K562 (cell line): ENCODE results near the gene TSGA10IP. TPM values are rescaled to one million over a fixed set of nuclear protein-coding genes. Genes with fewer than 3 reads are reported as not detected.

Experiments
- CAMTA2 ChIP-seq: fragments of 250-450 bp; sonication (Bioruptor Pico); conservative IDR thresholded peaks from 2 replicates; pipeline ENCODE4 v1.5.1; 2022
- CBX5 ChIP-seq: IDR thresholded peaks from 2 replicates; pipeline ENCODE4 v1.6.1; 2014; ENCODE audit warnings: low read depth, borderline replicate concordance
- ERF ChIP-seq: fragments of 450-650 bp; formaldehyde crosslinking; IDR thresholded peaks from 2 replicates; pipeline ENCODE4 v1.4.0; 2020; ENCODE audit warnings: mild to moderate bottlenecking, mixed read lengths
- MYNN ChIP-seq, 2 experiments: sonication (generic); formaldehyde crosslinking in 1 of 2; IDR thresholded peaks; 2 replicates each; pipeline versions ENCODE4 v1.5.0 to v1.6.1; 2016 to 2020; ENCODE audit warnings: antibody characterized with exemption in 1 of 2, missing genetic modification reagents in 1 of 2
- NR2F6 ChIP-seq: fragments of 450-650 bp; formaldehyde crosslinking; IDR thresholded peaks from 2 replicates; pipeline ENCODE4 v1.4.0; 2020; ENCODE audit warnings: mild to moderate bottlenecking
- RAD21 ChIP-seq, 2 experiments: fragments of 250-450 bp in 1 of 2; fragments of 450-650 bp in 1 of 2; sonication (Bioruptor Pico) in 1 of 2; formaldehyde crosslinking in 1 of 2; IDR thresholded peaks in 1 of 2; conservative IDR thresholded peaks in 1 of 2; 2 replicates each; pipeline versions ENCODE4 v1.4.0 to v1.8.0; 2020 to 2022; ENCODE audit warnings: mild to moderate bottlenecking in 2 of 2, moderate library complexity in 1 of 2
- RBM39 ChIP-seq: fragments of 200-400 bp; formaldehyde crosslinking; optimal IDR thresholded peaks from 2 replicates; pipeline ENCODE3; 2018; ENCODE audit warnings: low read depth, low read length
- SMC3 ChIP-seq: conservative IDR thresholded peaks from 2 replicates; pipeline ENCODE4 v1.6.1; 2011; ENCODE audit warnings: low read depth, low read length, improper control_type of control experiment; ENCODE audit not compliant: insufficient read depth
- SP2 ChIP-seq: IDR thresholded peaks from 2 replicates; pipeline ENCODE4 v1.6.1; 2011; ENCODE audit warnings: mild to moderate bottlenecking, low read depth, low read length, moderate library complexity; ENCODE audit not compliant: poor library complexity, severe bottlenecking; ENCODE audit errors: extremely low read depth
- SRSF1 ChIP-seq: fragments of 200-400 bp; formaldehyde crosslinking; IDR thresholded peaks from 2 replicates; pipeline ENCODE4 v1.6.1; 2017; ENCODE audit warnings: mild to moderate bottlenecking, low read depth, low read length, moderate library complexity
- SRSF9 ChIP-seq: fragments of 200-400 bp; formaldehyde crosslinking; IDR thresholded peaks from 2 replicates; pipeline ENCODE4 v1.6.1; 2017; ENCODE audit warnings: low read depth, low read length, borderline replicate concordance
- ZBTB7A ChIP-seq: IDR thresholded peaks from 2 replicates; pipeline ENCODE4 v1.6.1; 2011; ENCODE audit warnings: low read depth, mild to moderate bottlenecking, low read length, moderate library complexity, borderline replicate concordance; ENCODE audit not compliant: control insufficient read depth
- ZFP30 ChIP-seq: fragments of 250-450 bp; sonication (Bioruptor Pico); IDR thresholded peaks from 2 replicates; pipeline ENCODE4 v1.8.0; 2022; ENCODE audit warnings: moderate library complexity, mild to moderate bottlenecking, inconsistent platforms, borderline replicate concordance
- ZNF175 ChIP-seq: fragments of 200-800 bp; sonication (Bioruptor generic); IDR thresholded peaks from 2 replicates; pipeline ENCODE4 v1.6.1; 2016; ENCODE audit warnings: low read depth, mild to moderate bottlenecking, missing genetic modification characterization, missing compliant biosample characterization
- polyA plus RNA-seq, 8 experiments: library from polyadenylated mRNA; depleted of rRNA in 4 of 8; stranded (reverse) in 5 of 8; unstranded in 3 of 8; fragments of >200 nt; fragmentation: Nextera tagmentation in 2 of 8; fragmentation: Illumina TruSeq in 1 of 8; extraction: Ambion mirVana in 2 of 8; extraction: Trizol in 1 of 8; gene quantifications; 2 replicates each; pipeline versions ENCODE4 v1.2.1 to v1.2.3, GENCODE V29; 2011 to 2014; ENCODE audit warnings: inconsistent platforms in 1 of 8, missing spikeins in 1 of 8
- total RNA-seq, 7 experiments: library from RNA; depleted of rRNA in 6 of 7; stranded (reverse); fragments of >200 nt in 6 of 7; fragmentation: Illumina TruSeq in 2 of 7; extraction: Trizol in 2 of 7; gene quantifications; 2 replicates each; pipeline versions ENCODE4 v1.2.1 to v1.2.3, GENCODE V29; 2011 to 2021; ENCODE audit warnings: low replicate concordance in 1 of 7
- TF ChIP-seq, protein P1 (sequence below): fragments of 450-650 bp; formaldehyde crosslinking; IDR thresholded peaks from 2 replicates; pipeline ENCODE4 v1.4.0; 2020; ENCODE audit warnings: mild to moderate bottlenecking
- TF ChIP-seq, protein P2 (sequence below): fragments of 150-350 bp; IDR thresholded peaks from 2 replicates; pipeline ENCODE4 v1.6.1; 2014; ENCODE audit warnings: low read depth, mild to moderate bottlenecking, low read length, borderline replicate concordance
- TF ChIP-seq, protein P3 (sequence below): fragments of 200-800 bp; sonication (Bioruptor generic); IDR thresholded peaks from 2 replicates; pipeline ENCODE4 v1.6.1; 2017; ENCODE audit warnings: missing genetic modification characterization, missing compliant biosample characterization
- TF ChIP-seq, protein P4 (sequence below): fragments of 250-450 bp; sonication (Bioruptor Pico); IDR thresholded peaks from 2 replicates; pipeline ENCODE4 v1.4.0; 2020; ENCODE audit warnings: mild to moderate bottlenecking, moderate library complexity

Gene TSGA10IP
- total and polyA plus RNA-seq, 9 of the 15 experiments (the other 6 are each of a cell fraction or from before 2014, with no cell fraction given) = not detected

DNA sequence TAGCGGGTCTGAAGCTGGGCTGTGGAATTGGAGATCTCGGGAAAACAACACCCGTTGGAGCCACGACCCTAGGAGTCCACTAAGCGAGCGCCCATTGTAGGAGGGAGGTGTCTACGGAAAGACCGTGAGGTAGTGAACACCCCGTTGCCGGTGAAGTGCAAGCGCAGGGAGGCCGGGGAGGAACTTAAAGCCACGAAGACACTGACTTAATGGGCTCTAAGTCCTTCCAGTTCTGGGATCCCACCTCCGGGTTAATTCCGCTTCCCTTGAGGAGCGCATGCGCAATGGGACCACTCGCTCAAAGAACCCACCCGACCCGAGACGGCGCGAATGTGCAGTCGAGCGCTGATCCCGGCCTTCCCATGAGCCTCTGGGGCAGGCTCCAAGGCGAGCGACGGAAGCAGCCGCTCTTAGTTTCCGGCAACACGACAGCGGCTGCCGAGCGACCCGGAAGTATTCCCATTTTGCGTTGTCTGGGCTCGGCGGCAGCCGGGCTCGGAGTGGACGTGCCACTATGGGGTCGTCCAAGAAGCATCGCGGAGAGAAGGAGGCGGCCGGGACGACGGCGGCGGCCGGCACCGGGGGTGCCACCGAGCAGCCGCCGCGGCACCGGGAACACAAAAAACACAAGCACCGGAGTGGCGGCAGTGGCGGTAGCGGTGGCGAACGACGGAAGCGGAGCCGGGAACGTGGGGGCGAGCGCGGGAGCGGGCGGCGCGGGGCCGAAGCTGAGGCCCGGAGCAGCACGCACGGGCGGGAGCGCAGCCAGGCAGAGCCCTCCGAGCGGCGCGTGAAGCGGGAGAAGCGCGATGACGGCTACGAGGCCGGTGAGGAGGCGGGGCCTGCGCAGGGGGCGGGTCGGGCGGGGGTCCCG lies 16.2 kb downstream of the TSGA10IP start, which contains the start of gene SART1 (continued):
- TF ChIP-seq MYNN (IDR thresholded peaks at IDR 0.05) (no peak), MYNN (CRISPR knock-in tag; IDR thresholded peaks at IDR 0.05) (no peak), SMC3 (no peak), ERF (CRISPR knock-in tag) (peak; percentile 47; the same call in 1 of the 2 replicates), CBX5 (no peak), SRSF1 (no peak), RAD21 (CRISPR knock-in tag; conservative IDR thresholded peaks at IDR 0.05 in 1 of 2, IDR thresholded peaks at IDR 0.05 in 1 of 2) (no peak; a peak in 2 of 4 replicates), SP2 (no peak), NR2F6 (CRISPR knock-in tag) (no peak), SRSF9 (no peak), ZFP30 (no peak), RBM39 (no peak), CAMTA2 (CRISPR knock-in tag) (0 out of 2 replicates have a peak, but pooled peaks have one; percentile 17), ZBTB7A (peak; percentile 57; the same call in 1 of the 2 replicates), ZNF175 (CRISPR knock-in tag) (0 out of 2 replicates have a peak, but pooled peaks have one; percentile 35)
- TF ChIP-seq, protein P1, sequence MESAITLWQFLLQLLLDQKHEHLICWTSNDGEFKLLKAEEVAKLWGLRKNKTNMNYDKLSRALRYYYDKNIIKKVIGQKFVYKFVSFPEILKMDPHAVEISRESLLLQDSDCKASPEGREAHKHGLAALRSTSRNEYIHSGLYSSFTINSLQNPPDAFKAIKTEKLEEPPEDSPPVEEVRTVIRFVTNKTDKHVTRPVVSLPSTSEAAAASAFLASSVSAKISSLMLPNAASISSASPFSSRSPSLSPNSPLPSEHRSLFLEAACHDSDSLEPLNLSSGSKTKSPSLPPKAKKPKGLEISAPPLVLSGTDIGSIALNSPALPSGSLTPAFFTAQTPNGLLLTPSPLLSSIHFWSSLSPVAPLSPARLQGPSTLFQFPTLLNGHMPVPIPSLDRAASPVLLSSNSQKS (CRISPR knock-in tag) = no peak
- TF ChIP-seq, protein P2, sequence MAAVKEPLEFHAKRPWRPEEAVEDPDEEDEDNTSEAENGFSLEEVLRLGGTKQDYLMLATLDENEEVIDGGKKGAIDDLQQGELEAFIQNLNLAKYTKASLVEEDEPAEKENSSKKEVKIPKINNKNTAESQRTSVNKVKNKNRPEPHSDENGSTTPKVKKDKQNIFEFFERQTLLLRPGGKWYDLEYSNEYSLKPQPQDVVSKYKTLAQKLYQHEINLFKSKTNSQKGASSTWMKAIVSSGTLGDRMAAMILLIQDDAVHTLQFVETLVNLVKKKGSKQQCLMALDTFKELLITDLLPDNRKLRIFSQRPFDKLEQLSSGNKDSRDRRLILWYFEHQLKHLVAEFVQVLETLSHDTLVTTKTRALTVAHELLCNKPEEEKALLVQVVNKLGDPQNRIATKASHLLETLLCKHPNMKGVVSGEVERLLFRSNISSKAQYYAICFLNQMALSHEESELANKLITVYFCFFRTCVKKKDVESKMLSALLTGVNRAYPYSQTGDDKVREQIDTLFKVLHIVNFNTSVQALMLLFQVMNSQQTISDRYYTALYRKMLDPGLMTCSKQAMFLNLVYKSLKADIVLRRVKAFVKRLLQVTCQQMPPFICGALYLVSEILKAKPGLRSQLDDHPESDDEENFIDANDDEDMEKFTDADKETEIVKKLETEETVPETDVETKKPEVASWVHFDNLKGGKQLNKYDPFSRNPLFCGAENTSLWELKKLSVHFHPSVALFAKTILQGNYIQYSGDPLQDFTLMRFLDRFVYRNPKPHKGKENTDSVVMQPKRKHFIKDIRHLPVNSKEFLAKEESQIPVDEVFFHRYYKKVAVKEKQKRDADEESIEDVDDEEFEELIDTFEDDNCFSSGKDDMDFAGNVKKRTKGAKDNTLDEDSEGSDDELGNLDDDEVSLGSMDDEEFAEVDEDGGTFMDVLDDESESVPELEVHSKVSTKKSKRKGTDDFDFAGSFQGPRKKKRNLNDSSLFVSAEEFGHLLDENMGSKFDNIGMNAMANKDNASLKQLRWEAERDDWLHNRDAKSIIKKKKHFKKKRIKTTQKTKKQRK = no peak
- TF ChIP-seq, protein P3, sequence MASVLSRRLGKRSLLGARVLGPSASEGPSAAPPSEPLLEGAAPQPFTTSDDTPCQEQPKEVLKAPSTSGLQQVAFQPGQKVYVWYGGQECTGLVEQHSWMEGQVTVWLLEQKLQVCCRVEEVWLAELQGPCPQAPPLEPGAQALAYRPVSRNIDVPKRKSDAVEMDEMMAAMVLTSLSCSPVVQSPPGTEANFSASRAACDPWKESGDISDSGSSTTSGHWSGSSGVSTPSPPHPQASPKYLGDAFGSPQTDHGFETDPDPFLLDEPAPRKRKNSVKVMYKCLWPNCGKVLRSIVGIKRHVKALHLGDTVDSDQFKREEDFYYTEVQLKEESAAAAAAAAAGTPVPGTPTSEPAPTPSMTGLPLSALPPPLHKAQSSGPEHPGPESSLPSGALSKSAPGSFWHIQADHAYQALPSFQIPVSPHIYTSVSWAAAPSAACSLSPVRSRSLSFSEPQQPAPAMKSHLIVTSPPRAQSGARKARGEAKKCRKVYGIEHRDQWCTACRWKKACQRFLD = peak; percentile 63; the same call in 1 of the 2 replicates
- TF ChIP-seq, protein P4, sequence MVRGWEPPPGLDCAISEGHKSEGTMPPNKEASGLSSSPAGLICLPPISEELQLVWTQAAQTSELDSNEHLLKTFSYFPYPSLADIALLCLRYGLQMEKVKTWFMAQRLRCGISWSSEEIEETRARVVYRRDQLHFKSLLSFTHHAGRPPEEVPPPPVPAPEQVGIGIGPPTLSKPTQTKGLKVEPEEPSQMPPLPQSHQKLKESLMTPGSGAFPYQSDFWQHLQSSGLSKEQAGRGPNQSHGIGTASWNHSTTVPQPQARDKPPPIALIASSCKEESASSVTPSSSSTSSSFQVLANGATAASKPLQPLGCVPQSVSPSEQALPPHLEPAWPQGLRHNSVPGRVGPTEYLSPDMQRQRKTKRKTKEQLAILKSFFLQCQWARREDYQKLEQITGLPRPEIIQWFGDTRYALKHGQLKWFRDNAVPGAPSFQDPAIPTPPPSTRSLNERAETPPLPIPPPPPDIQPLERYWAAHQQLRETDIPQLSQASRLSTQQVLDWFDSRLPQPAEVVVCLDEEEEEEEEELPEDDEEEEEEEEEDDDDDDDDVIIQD (CRISPR knock-in tag) = no peak
